OCI-LY3 (cell line): ENCODE results near the gene SLC49A3.

Experiments used
- CTCF ChIP-seq: fragments of 200-600, 300-600 bp; sonication (generic); IDR thresholded peaks from 2 replicates; pipeline ENCODE4 v1.5.1; 2014; ENCODE audit warnings: antibody characterized with exemption, low read length, low read depth
- EZH2phosphoT487 ChIP-seq: fragments of 200-600 bp; shearing (Covaris generic); IDR thresholded peaks from 2 replicates; pipeline ENCODE4 v1.6.1; 2018; ENCODE audit warnings: antibody characterized with exemption, mixed run types, low read depth

GRCh38 chr4:661881-662761 lies 26.8 kb downstream of the SLC49A3 start:
- TF ChIP-seq EZH2phosphoT487 = no peak
- TF ChIP-seq CTCF = no peak
